Nephron (organoid): ENCODE measurements around the gene ITGAE.

Experiments used
- H3K27ac Mint-ChIP-seq, 3 experiments: 2 replicates each; pipeline ENCODE4 v1.8.0; 2020; ENCODE audit warnings: mixed read lengths in 3 of 3, mild to moderate bottlenecking in 2 of 3, moderate library complexity in 1 of 3
- H3K27me3 Mint-ChIP-seq: 2 replicates; pipeline ENCODE4 v1.8.0; 2021; ENCODE audit warnings: low read depth, mild to moderate bottlenecking, moderate library complexity, mixed read lengths
- H3K36me3 Mint-ChIP-seq: 2 replicates; pipeline ENCODE4 v1.8.0; 2020; ENCODE audit warnings: low read depth, mixed read lengths
- H3K4me1 Mint-ChIP-seq: 2 replicates; pipeline ENCODE4 v1.8.0; 2020; ENCODE audit warnings: mixed read lengths
- H3K4me3 Mint-ChIP-seq, 3 experiments: 2 replicates each; pipeline ENCODE4 v1.8.0; 2020; ENCODE audit warnings: mild to moderate bottlenecking in 3 of 3, mixed read lengths in 3 of 3, moderate library complexity in 2 of 3
- H3K9me3 Mint-ChIP-seq: 2 replicates; pipeline ENCODE4 v1.8.0; 2020; ENCODE audit warnings: mixed read lengths
- CTCF ChIP-seq, 3 experiments: fragments of 200-600 bp; sonication (generic); IDR thresholded peaks; one replicate each; pipeline ENCODE4 v1.5.0; 2021; ENCODE audit warnings: antibody characterized with exemption in 3 of 3; ENCODE audit not compliant: unreplicated experiment in 3 of 3

Gene ITGAE

GRCh38 chr17:3697103-3697476 is 103.9 kb downstream of the ITGAE start:
- H3K27me3 Mint-ChIP-seq = peaks cover 65% of the 10 kb centered on the region
- peaks cover 6% of the 10 kb centered on the region for H3K4me1 Mint-ChIP-seq
- peaks cover 3% of the 10 kb centered on the region for H3K9me3 Mint-ChIP-seq
- no peak overlapping the region for H3K27ac Mint-ChIP-seq
- peak overlapping the region in 2 of 3 experiments; percentile 30 to 72 for H3K4me3 Mint-ChIP-seq
- no peaks in the 10 kb centered on the region for H3K36me3 Mint-ChIP-seq
- no peak for TF ChIP-seq CTCF (IDR thresholded peaks at IDR 0.05; ENCODE audit: unreplicated experiment in 3 of 3)

GRCh38 chr17:3695723-3696411 is 105.1 kb downstream of the ITGAE start, which contains the start of gene P2RX5:
Gene P2RX5, minus strand, starts transcription at chr17:3696155. Its CDS starts 150 bp downstream, at chr17:3696005.
- TF ChIP-seq CTCF (IDR thresholded peaks at IDR 0.05; ENCODE audit: unreplicated experiment in 3 of 3) = no peak
- peak within 1 kb of the TSS; percentile 81 to 84 (median 83) for H3K4me3 Mint-ChIP-seq

GRCh38 chr17:3695129-3695722 is 105.8 kb downstream of the ITGAE start:
- H3K9me3 Mint-ChIP-seq = peaks cover 3% of the 10 kb centered on the region
- peaks cover 6% of the 10 kb centered on the region for H3K4me1 Mint-ChIP-seq
- H3K27me3 Mint-ChIP-seq = peaks cover 71% of the 10 kb centered on the region
- no peaks in the 10 kb centered on the region for H3K36me3 Mint-ChIP-seq
- peak overlapping the region; percentile 67 to 84 (median 68) for H3K4me3 Mint-ChIP-seq
- no peak overlapping the region for H3K27ac Mint-ChIP-seq
- no peak for TF ChIP-seq CTCF (IDR thresholded peaks at IDR 0.05; ENCODE audit: unreplicated experiment in 3 of 3)

More at GRCh38 chr17:3695723-3696411, 105.1 kb downstream of the ITGAE start, which contains the start of gene P2RX5:
- H3K27me3 Mint-ChIP-seq = peaks cover 67% of the 10 kb centered on the region
- no peaks in the 10 kb centered on the region for H3K36me3 Mint-ChIP-seq
- no peak within 1 kb of the TSS for H3K27ac Mint-ChIP-seq
- H3K9me3 Mint-ChIP-seq = peaks cover 3% of the 10 kb centered on the region
- H3K4me1 Mint-ChIP-seq = peaks cover 6% of the 10 kb centered on the region

- peaks cover 6% of the 10 kb centered on the region for H3K4me1 Mint-ChIP-seq
- peaks cover 72% of the 10 kb centered on the region for H3K27me3 Mint-ChIP-seq
- H3K27ac Mint-ChIP-seq = no peak overlapping the region
- H3K9me3 Mint-ChIP-seq = peaks cover 3% of the 10 kb centered on the region
- no peak for TF ChIP-seq CTCF (IDR thresholded peaks at IDR 0.05; ENCODE audit: unreplicated experiment in 3 of 3)
- H3K36me3 Mint-ChIP-seq = no peaks in the 10 kb centered on the region
- peak overlapping the region in 2 of 3 experiments; percentile 35 to 47 for H3K4me3 Mint-ChIP-seq
Measured at GRCh38 chr17:3693829-3694231, 107.2 kb downstream of the ITGAE start.

GRCh38 chr17:3693141-3693540 is 107.8 kb downstream of the ITGAE start:
- Mint-ChIP-seq H3K4me3 (peak overlapping the region in 2 of 3 experiments; percentile 19 to 37), H3K4me1 (peaks cover 6% of the 10 kb centered on the region), H3K36me3 (no peaks in the 10 kb centered on the region), H3K27ac (no peak overlapping the region), H3K27me3 (peaks cover 66% of the 10 kb centered on the region), H3K9me3 (peaks cover 3% of the 10 kb centered on the region)
- TF ChIP-seq CTCF (IDR thresholded peaks at IDR 0.05; ENCODE audit: unreplicated experiment in 3 of 3) = no peak
